Measurements from ENCODE around the gene PLEKHH2. TPM values are rescaled to one million over a fixed set of nuclear protein-coding genes. Genes with fewer than 3 reads are reported as not detected.

The PLEKHH2 gene
- total and polyA plus RNA-seq, 2 of the 13 experiments (the other 11 are each of a cell fraction or from before 2014, with no cell fraction given), result 1.1 to 3.0 TPM

GRCh38 chr2:43708178-43708577 is 71.1 kb downstream of the PLEKHH2 start:
- Histone ChIP-seq H3K79me2 (ENCODE audit: insufficient read depth, low read length) (no peaks in the 10 kb centered on the region), H3K4me2 (ENCODE audit: low read depth, low read length) (no peak overlapping the region), H3K4me1 (ENCODE audit: insufficient read depth, low read length) (no peaks in the 10 kb centered on the region), H3K27ac (ENCODE audit: extremely low read length, insufficient read depth, low read length) (no peak overlapping the region), H3K27me3 (ENCODE audit: control insufficient read depth in 1 of 2, insufficient read depth in 2 of 2, low read length in 2 of 2) (no peaks in the 10 kb centered on the region), H3K4me3 (replicated peaks in 1 of 3; ENCODE audit: insufficient read depth in 1 of 3, low read depth in 2 of 3, low read length in 3 of 3) (no peak overlapping the region), H3K36me3 (replicated peaks in 1 of 2; ENCODE audit: control insufficient read depth in 1 of 2, insufficient read depth in 2 of 2, low read length in 2 of 2) (no peaks in the 10 kb centered on the region), H3K9me3 (ENCODE audit: low read length) (no peaks in the 10 kb centered on the region), H3K9ac (ENCODE audit: insufficient read depth, low read depth, low read length) (no peak overlapping the region), H4K20me1 (ENCODE audit: insufficient read depth, low read length) (no peaks in the 10 kb centered on the region), H2AFZ (ENCODE audit: low read length) (no peak overlapping the region)
- intact Hi-C loops (cut with micrococcal nuclease; ENCODE audit: unreplicated experiment), result no loop called here
- no peak for ATAC-seq
- ChIA-PET CTCF (ENCODE audit: low intra/inter-chr PET ratio, low total read pairs) (no interaction called here), POLR2A (no interaction called here)
- no peak for TF ChIP-seq HMGA1 (CRISPR knock-in tag; conservative IDR thresholded peaks at IDR 0.05)
- TF ChIP-seq ZNF772 (CRISPR knock-in tag; IDR thresholded peaks at IDR 0.05), result no peak
- no peak for TF ChIP-seq RFXAP (CRISPR knock-in tag; IDR thresholded peaks at IDR 0.05; ENCODE audit: borderline replicate concordance)
- no peak for DNase-seq (ENCODE audit: low spot score)
- 70% methylated on average over 6 of the region's 6 CpGs for WGBS (ENCODE audit: low lambda C conversion rate)
- in situ Hi-C loops (cut with HindIII; ENCODE audit: extremely low pct_ligation_motif_present, low pct_unique_long_range_greater_than_20kb), result no loop called here
- FAIRE-seq, result no peak
- no TSS peak for BruUV-seq (replicated peaks)

GRCh38 chr2:43708891-43709290 is 71.8 kb downstream of the PLEKHH2 start:
- Histone ChIP-seq H2AFZ (ENCODE audit: low read length) (no peak overlapping the region), H3K4me2 (ENCODE audit: low read depth, low read length) (no peak overlapping the region), H3K9me3 (ENCODE audit: low read length) (no peaks in the 10 kb centered on the region), H3K27ac (ENCODE audit: extremely low read length, insufficient read depth, low read length) (no peak overlapping the region), H3K9ac (ENCODE audit: insufficient read depth, low read depth, low read length) (no peak overlapping the region), H3K4me3 (replicated peaks in 1 of 3; ENCODE audit: insufficient read depth in 1 of 3, low read depth in 2 of 3, low read length in 3 of 3) (no peak overlapping the region), H4K20me1 (ENCODE audit: insufficient read depth, low read length) (no peaks in the 10 kb centered on the region), H3K4me1 (ENCODE audit: insufficient read depth, low read length) (no peaks in the 10 kb centered on the region), H3K27me3 (ENCODE audit: control insufficient read depth in 1 of 2, insufficient read depth in 2 of 2, low read length in 2 of 2) (no peaks in the 10 kb centered on the region), H3K79me2 (ENCODE audit: insufficient read depth, low read length) (no peaks in the 10 kb centered on the region), H3K36me3 (replicated peaks in 1 of 2; ENCODE audit: control insufficient read depth in 1 of 2, insufficient read depth in 2 of 2, low read length in 2 of 2) (no peaks in the 10 kb centered on the region)
- no peak for FAIRE-seq
- BruUV-seq (replicated peaks), result no TSS peak
- ChIA-PET CTCF (ENCODE audit: low intra/inter-chr PET ratio, low total read pairs) (no interaction called here), POLR2A (no interaction called here)
- intact Hi-C loops (cut with micrococcal nuclease; ENCODE audit: unreplicated experiment) (no loop called here), in situ Hi-C loops (cut with HindIII; ENCODE audit: extremely low pct_ligation_motif_present, low pct_unique_long_range_greater_than_20kb) (no loop called here)
- DNase-seq (ENCODE audit: low spot score), result no peak
- no peak for ATAC-seq
- TF ChIP-seq ZNF672 (CRISPR knock-in tag; IDR thresholded peaks at IDR 0.05), result no peak
- no peak for TF ChIP-seq AHDC1 (CRISPR knock-in tag; IDR thresholded peaks at IDR 0.05; ENCODE audit: borderline replicate concordance)
- no peak for TF ChIP-seq E2F1 (CRISPR knock-in tag; IDR thresholded peaks at IDR 0.05)
- TF ChIP-seq CREBL2 (CRISPR knock-in tag; IDR thresholded peaks at IDR 0.05; ENCODE audit: borderline replicate concordance), result no peak
- TF ChIP-seq ARID5B (CRISPR knock-in tag; IDR thresholded peaks at IDR 0.05), result no peak
